ENCODE measurements around the gene BMPR2.

BMPR2 gene

GRCh38 chr2:202608142-202608852 is 232.2 kb downstream of the BMPR2 start:
- no peak for DNase-seq

- DNase-seq = no peak
These were observed 233.4 kb downstream of the BMPR2 start for GRCh38 chr2:202609381-202610145.

- no peak for DNase-seq
These were observed 234.3 kb downstream of the BMPR2 start for GRCh38 chr2:202610380-202610779.

- DNase-seq = no peak
These were observed 236.0 kb downstream of the BMPR2 start for GRCh38 chr2:202612145-202612544.

- DNase-seq = no peak
These were observed 237.4 kb downstream of the BMPR2 start for GRCh38 chr2:202613479-202613878.
